ENCODE data around the gene GALNT7.
A peak's percentile ranks its signal among the peaks of the same experiment; 100 is the strongest.
"Not testable (repeated sequence)": the region's sequence is repeated elsewhere in the genome, so short reads cannot be mapped to it uniquely, and the experiment has no call there.

GALNT7 gene

GRCh38 chr4:173199553-173199952 is 30.9 kb downstream of the GALNT7 start:
- DNase-seq (ENCODE audit: low read depth): no peak

DNA sequence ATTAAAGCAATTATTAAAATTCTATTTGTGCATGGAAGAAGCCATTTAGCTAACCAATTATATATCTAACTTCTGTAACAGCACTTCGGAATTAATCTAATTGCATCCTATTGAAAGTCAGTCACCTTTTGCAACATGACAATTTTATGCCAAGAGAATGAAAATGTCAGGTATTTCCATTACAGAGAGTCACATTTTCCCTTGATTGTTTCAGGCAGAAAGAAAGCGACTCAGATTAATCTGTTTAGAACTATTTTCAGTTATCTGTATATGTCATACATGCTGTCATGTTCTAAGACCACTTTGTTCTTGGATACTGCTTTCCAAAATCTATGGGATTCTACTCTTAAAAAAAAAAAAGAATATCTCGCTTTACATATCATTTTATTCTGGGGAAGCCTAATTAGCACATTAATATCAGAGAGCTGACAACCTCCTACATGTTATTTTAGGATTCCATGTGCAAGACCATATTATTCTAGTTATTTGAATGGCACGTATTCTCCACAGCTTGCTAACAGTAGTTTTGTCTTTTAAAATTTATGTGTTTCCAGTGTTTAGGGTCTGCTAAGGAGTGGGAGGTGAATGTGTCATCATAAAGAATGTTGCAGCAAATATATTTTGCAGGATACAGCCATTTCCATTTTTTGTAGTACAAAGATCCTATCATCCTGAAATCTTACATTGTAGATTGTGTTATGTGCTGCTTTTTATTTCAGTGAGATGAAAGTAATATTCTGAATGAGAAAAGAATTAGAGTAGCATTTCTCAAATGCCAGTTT is 31.7 kb downstream of the GALNT7 start:
- DNase-seq (ENCODE audit: low read depth): no peak

DNA sequence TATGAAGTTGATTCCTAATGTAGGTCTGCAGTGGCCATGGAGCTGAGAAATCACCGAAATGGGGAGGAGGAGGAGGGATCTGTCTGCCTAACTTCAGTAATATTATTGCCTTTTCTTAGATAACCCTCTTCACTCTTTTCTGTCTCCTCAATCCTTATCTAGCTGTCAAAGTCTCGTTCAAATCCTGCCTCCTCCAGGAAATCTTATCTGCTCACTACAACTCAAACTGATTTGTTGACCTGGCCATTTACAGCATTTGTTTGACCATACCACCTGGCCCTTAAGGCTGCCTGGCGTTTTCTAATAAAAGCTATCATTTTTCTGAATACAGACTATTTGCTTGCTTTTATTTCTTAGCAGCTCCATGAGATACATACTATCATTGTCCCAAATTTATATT is 33.8 kb downstream of the GALNT7 start:
- DNase-seq (ENCODE audit: low read depth): no peak

DNA sequence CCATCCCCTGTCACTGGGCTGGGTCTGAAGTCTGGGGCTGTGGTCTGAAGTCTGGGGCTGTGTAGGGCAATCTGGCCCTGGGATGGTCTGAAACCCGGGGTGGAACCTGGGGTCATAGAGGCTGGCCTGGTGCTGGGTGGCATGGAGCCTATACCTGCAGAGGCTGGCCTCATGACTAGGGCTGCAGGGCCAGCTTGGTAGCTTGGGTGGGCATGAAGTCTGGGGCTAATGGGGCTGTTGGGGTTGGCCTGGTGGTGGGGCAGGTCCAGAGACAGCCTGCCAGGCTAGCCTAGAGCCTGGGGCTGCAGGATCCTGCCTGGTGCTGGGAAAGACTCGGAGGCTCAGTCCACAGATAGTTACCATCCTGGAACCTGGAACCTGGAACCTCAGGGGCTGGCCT is 37.0 kb downstream of the GALNT7 start:
- no peak for DNase-seq (ENCODE audit: low read depth)

DNA sequence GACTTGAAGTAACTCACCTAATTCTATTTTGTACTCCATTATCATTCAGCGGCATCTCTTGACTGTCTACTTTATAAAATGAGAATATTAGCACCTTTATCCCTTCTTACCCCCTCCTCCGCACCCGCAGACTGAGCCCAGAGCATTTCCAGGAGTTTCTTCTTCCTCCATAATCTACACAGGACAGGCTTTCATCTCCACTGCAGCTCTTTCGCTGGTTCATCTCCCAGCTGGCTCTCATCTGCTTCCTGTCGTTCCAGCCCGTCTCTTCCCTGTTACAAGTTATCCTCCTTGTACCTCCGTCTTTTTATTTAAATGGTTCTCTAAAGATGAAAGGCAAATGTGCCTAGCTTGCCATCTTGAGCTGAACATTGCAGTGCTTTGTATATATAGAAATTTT is 39.8 kb downstream of the GALNT7 start:
- DNase-seq (ENCODE audit: low read depth): no peak

DNA sequence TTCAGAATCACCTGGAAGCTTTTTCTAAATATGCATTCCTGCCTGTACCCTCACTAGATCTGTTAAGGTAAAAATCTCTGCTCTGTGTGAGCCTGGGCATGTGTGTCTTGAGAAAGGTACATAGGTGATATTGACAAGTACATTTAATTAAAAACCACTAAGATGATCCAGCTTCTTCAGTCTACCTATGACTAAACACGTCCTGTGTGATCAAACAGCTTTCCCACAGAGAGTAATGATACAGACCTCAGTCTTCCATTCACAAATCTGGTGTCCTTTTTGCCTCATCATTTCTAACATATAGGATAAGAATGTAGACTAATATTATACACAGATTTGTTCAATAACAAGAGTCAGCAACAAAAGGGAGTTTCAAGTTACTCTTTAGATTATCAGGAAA is 42.6 kb downstream of the GALNT7 start:
- no peak for DNase-seq (ENCODE audit: low read depth)

- peak; percentile 67 for DNase-seq (ENCODE audit: low read depth)
Observed at GRCh38 chr4:173211838-173212237, 43.2 kb downstream of the GALNT7 start.

DNA sequence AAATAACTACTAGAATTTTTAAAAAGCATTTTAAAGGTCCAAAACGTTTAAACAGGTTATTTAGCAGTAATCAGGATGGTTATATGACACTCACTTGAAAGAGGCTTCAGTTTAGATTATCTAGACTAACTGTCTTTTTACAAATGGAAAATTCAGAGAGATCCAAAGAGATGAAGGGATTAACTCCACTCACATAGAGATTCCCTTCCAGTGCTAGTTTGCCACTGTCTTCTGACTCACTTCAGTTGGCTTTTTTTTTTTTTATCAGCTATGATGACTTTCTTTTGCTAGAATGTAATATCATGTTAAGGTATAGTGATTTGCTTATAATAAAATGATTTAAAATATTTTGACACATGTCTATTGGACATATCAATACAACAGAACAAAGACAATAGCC is 43.8 kb downstream of the GALNT7 start:
- DNase-seq (ENCODE audit: low read depth): no peak

DNA sequence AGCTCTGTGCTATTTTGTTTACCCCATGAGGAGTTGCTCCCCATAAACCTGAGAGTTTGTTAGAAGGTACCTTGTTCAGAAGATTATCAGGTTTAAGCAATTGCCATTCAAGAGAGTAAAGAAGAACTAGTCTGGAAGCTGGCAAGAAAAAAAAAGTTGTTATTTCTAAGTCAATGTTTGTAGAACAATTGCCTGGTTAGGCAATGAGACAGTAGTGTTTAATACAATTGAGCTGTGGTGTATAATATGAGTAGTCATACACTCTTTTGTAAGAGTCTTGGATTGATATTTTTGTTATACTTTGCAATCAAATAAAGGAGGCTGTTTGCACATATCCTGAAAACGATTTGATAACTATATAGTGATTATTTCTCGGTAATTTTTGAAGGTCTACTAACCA is 44.7 kb downstream of the GALNT7 start:
- DNase-seq (ENCODE audit: low read depth): no peak

GRCh38 chr4:173214231-173214630 is 45.6 kb downstream of the GALNT7 start:
- no peak for DNase-seq (ENCODE audit: low read depth)

DNA sequence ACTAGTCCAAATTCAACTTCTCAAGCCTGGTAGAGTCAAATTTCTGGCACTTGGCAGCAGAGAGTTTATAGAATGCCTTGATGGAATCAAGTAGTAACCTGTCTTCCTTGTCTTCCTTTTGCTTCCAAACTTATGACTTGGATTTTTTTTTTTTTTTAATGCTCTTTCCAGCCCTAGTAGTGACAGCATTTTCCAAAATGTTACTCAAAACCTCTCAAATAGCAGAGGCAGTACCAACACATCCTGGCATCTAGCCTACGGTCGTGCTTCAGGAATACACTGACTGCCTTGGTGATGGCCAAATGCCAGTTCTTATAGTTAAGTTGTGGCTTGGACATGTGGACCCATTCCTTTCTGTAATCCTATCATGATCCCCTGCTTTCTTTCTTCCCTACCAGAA is 46.0 kb downstream of the GALNT7 start:
- DNase-seq (ENCODE audit: low read depth): no peak

GRCh38 chr4:173217075-173217474 is 48.5 kb downstream of the GALNT7 start:
- no peak for DNase-seq (ENCODE audit: low read depth)

DNA sequence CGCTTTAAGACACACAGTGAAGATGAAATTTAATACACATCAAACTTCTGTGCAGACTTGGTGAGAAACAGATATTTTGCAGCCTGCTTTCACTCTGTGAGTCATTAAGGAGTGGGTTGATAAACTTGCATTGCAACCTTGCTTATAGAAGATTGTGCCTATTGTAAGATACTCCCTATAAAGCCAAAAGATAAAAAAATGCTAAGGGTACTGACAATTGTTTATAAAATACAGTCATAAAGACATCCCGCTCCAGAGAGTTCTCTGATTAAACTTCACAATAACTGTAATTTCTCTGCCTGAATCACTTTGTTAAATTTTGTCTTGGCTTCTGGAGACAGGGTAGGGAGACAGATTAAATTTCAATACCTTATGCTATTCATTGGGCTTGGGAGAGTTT is 49.1 kb downstream of the GALNT7 start:
- DNase-seq (ENCODE audit: low read depth): peak; percentile 62

DNA sequence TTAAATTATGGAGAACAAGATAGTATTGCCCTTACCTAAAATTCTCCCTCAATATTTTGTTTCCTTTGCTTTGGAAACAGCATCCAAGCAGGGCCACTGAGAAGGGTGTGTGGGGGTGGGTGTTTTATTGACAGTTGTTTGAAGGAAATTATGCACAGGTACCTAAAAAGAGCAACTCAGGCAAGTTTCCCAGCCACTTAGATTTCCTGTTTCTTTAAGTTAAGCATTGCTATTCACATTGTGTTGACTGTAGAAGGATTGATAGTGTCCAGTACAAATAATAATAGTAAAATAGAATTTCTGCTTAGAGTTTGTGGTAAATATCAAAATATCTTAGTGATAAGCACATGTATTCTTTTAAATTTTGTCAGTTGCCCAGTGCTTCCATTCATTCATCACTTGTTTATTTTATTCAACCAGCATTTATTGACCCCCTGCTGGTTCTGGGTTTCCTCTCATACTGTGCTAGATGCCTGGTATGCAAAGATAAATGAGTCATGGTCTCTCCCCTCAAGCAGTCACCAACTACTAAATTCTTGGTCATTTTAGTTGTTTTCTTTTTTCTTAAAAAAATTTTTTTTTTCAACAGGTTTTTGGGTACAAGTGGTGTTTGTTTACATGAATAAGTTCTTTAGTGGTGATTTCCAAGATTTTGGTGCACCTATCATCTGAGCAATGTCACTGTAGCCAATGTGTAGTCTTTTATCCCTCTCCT is 50.0 kb downstream of the GALNT7 start:
- peak; percentile 83 for DNase-seq (ENCODE audit: low read depth)

- DNase-seq (ENCODE audit: low read depth): not testable (repeated sequence)
Observed at GRCh38 chr4:173219126-173219437, 50.5 kb downstream of the GALNT7 start.

- no peak for DNase-seq (ENCODE audit: low read depth)
Observed at GRCh38 chr4:173223743-173224142, 55.1 kb downstream of the GALNT7 start.

- no peak for DNase-seq (ENCODE audit: low read depth)
Observed at GRCh38 chr4:173226401-173226888, 57.8 kb downstream of the GALNT7 start.

DNA sequence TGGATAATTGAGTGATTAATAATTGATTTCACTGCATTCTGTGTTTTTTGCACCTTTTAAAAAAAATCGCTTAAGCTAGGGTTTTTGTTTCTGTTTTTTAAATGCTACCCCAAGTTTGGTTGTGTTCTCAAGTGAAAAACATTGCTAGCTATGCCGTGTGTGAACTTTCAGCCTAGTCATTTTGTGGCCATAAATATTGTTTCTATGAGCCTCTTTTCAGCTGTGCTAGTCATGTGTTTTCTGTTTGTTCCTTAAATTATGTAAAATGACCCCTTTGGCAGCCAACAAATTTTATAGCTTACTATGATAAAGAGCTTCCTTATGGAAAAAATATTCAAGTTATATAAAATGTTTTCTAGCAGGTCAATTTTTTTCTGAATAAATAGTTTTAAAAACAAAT is 59.1 kb downstream of the GALNT7 start:
- no peak for DNase-seq (ENCODE audit: low read depth)

DNA sequence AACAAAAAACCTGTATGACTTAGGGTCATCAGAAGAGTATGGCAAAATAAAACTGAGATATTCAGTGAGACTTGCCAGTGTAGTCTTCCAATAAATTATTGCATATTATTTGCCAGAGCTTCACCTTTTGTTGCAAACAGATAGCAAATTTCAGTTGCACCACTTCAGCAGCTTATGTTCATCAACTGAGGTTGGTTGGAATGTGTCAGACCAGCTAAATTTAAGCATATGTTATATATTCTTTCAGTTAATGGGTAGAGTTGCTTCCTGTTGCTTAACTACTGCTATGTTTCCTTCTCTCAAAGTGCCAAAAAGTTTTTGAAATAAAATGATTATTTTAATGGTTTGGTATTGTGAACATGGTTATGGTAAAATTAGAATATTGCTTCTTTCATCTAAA is 61.5 kb downstream of the GALNT7 start:
- DNase-seq (ENCODE audit: low read depth): no peak

DNA sequence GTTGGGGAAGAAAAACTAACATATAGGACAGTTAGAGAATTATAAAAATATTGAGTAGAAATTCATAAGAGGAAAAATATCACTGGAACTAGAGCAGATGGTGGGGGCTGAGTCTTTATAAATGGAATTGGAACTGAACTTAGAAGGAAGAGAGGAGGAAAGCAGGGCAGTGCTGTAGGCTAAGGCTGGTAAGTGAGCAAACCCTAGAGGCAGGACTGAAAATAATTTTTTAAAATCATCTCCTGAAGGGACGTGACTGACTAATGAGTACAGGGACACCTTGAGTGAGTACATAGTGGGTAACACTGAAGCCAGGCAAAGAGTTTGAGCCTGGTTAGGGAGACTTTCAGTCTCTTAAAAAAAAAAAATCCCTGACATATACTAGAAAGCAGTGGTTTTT is 63.3 kb downstream of the GALNT7 start:
- DNase-seq (ENCODE audit: low read depth): no peak

DNA sequence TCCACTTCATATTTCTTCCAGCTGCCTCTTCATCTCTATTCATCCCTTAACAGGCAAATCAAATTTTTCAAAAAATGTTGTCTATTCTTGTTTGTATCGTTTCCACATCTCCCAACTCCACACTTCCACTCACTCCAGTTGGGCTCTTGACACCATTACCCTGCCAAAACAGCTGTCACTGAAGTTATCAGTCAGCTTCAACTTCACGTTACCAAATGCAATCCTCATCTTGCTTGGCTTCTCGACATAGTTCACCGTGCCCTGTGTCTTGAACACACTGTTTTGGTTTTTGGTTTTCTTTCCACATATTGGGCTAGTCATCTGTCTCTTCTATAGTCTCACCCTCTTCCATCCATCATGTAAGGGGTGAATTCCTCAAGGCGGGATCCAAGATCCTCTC is 65.2 kb downstream of the GALNT7 start:
- no peak for DNase-seq (ENCODE audit: low read depth)

DNA sequence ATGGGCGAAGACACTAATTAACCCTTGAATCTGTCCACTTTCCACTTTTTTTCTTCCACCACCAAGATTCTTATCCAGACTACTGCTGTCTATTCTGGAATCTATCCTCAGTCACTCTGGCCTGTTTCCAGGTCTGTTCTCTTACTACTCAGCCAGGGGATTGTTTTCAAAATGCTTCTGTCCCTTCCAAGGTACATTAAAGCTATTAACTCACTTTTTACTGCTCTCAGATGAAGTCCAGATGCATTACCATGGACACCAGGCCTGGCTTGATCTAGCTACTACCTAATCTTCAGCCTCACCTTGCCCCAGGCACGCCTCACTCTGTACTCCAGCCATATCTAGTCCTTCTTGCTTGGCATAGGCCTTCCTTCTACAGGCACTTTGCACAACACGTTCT is 66.4 kb downstream of the GALNT7 start:
- no peak for DNase-seq (ENCODE audit: low read depth)

DNA sequence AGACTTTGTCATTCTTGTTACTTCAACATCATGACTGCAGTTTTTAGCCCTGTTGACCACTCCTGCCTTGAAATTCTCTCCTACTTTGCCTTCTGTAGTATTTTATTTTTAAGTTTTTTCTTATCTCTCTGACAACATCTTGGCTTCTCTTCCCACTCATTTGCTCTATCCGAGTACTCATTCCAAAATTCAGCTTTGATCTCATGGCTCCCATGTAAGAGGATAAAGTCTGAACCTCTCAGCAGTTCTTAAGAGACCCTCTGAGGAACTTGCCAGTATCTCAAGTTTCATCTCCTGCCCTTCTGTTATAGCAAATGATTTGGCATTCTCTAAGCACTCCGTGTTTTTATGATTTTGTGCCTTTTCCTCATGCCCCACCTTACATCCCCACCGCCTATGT is 67.7 kb downstream of the GALNT7 start:
- no peak for DNase-seq (ENCODE audit: low read depth)

- no peak for DNase-seq (ENCODE audit: low read depth)
Observed at GRCh38 chr4:173237152-173237551, 68.5 kb downstream of the GALNT7 start.
